Esophagus muscularis mucosa (tissue), 4 donors: ENCODE data around the gene POMT2. TPM values are rescaled to one million over a fixed set of nuclear protein-coding genes. Genes with fewer than 3 reads are reported as not detected.

ENCODE experiments used
- DNase-seq: peaks from one replicate; pipeline ENCODE4 v3.0.0-alpha.2; 2017; ENCODE audit errors: extremely low spot score
- H3K27ac ChIP-seq, 4 donors: fragments of 200-600 bp; sonication (generic); replicated peaks in 1 of 4; 1 replicate in 3 of 4; 2 replicates in 1 of 4; pipeline ENCODE4 v1.5.1; 2016 to 2019; ENCODE audit warnings: mild to moderate bottlenecking in 1 of 4
- H3K27me3 ChIP-seq, 4 donors: fragments of 200-600 bp; sonication (generic); one replicate each; pipeline versions ENCODE4 v1.5.1 to v1.6.0; 2016 to 2019
- H3K36me3 ChIP-seq, 4 donors: fragments of 200-600 bp; sonication (generic); one replicate each; pipeline ENCODE4 v1.5.1; 2016 to 2019
- H3K4me1 ChIP-seq, 4 donors: fragments of 200-600 bp; sonication (generic); one replicate each; pipeline ENCODE4 v1.5.1; 2016 to 2019
- H3K4me3 ChIP-seq, 4 donors: fragments of 200-600 bp; sonication (generic); 1 replicate in 2 of 4; 2 replicates in 2 of 4; pipeline ENCODE4 v1.5.1; 2016 to 2019; ENCODE audit warnings: mild to moderate bottlenecking in 4 of 4, moderate library complexity in 1 of 4
- H3K9me3 ChIP-seq, 4 donors: fragments of 200-600 bp; sonication (generic); 1 replicate in 3 of 4; 2 replicates in 1 of 4; pipeline ENCODE4 v1.5.1; 2016 to 2019
- CTCF ChIP-seq, 3 experiments: fragments of 200-600 bp in 2 of 3; fragments of 450-650 bp in 1 of 3; sonication (generic) in 2 of 3; IDR thresholded peaks; one replicate each; pipeline ENCODE4 v1.5.1; 2017 to 2019; ENCODE audit warnings: antibody characterized with exemption in 3 of 3, mild to moderate bottlenecking in 2 of 3, moderate library complexity in 1 of 3
- EP300 ChIP-seq: sonication (generic); formaldehyde crosslinking; IDR thresholded peaks from one replicate; pipeline ENCODE4 v1.6.1; 2017; ENCODE audit warnings: antibody characterized with exemption
- POLR2A ChIP-seq: fragments of 450-650 bp; IDR thresholded peaks from one replicate; pipeline ENCODE4 v1.6.1; 2017; ENCODE audit warnings: antibody characterized with exemption, moderate library complexity, mild to moderate bottlenecking, low read depth
- POLR2AphosphoS5 ChIP-seq, 2 donors: sonication (generic); formaldehyde crosslinking; IDR thresholded peaks; one replicate each; pipeline ENCODE4 v1.6.1; 2017; ENCODE audit warnings: antibody characterized with exemption in 2 of 2
- WGBS: methylation state at CpG from one replicate; pipeline ENCODE4 v1.1.5; 2018; 5-methylcytosine and 5-hydroxymethylcytosine counted together
- intact Hi-C: fragments of 100-400 bp; cut with DNase I; formaldehyde crosslinking; loops from one replicate; pipeline ENCODE4 v1.15.1; 2023
- total RNA-seq, 4 donors: library from RNA; depleted of rRNA; stranded (reverse); fragments of >200 nt; gene quantifications; one replicate each; pipeline versions ENCODE4 v1.1.0 to v1.2.1, GENCODE V29; 2016

Gene POMT2
- total RNA-seq, 4 donors from 2014 or later: 13.3 to 29.2 (median 14.5) TPM

GRCh38 chr14:77264466-77265186 is 56.1 kb downstream of the POMT2 start:
- H3K27me3 ChIP-seq: peaks cover 0 to 52% (median 2%) of the 10 kb centered on the region in 4 donors
- no peak overlapping the region for H3K4me3 ChIP-seq
- no peaks in the 10 kb centered on the region for H3K36me3 ChIP-seq
- intact Hi-C loops: no loop called here
- no peak for DNase-seq
- H3K4me1 ChIP-seq: no peaks in the 10 kb centered on the region
- peaks cover 0 to 14% (median 12%) of the 10 kb centered on the region in 4 donors for H3K9me3 ChIP-seq
- WGBS: 71% methylated on average over 10 of the region's 16 CpGs
- H3K27ac ChIP-seq: no peak overlapping the region
- no peak for TF ChIP-seq EP300
- TF ChIP-seq CTCF (IDR thresholded peaks at IDR 0.05): no peak
- no peak for TF ChIP-seq POLR2A
- TF ChIP-seq POLR2AphosphoS5 (IDR thresholded peaks at IDR 0.05): no peak

DNA sequence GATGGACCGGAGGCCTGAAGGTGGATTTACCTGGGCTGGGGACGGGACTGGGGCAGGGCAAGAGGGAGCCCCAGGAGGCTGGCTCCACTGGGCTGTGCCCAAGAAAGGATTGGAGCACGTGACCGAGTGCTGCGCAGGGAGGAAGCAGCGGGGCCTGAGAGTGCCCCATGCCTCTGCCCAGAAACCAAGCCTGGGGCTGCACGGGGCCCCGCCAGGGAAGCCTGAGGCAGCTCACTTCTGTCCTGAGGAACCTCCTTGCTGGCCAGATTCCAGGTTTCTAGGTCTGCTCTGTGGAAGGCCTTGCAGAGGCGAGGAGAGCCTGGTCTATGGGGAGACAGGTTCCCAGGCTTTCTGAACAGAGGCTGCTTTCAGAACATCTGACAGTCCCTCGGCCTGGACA is 60.1 kb downstream of the POMT2 start:
- intact Hi-C loops: no loop called here
- no peak overlapping the region for H3K4me3 ChIP-seq
- DNase-seq: no peak
- peaks cover 0 to 41% (median 0%) of the 10 kb centered on the region in 4 donors for H3K27me3 ChIP-seq
- H3K4me1 ChIP-seq: no peaks in the 10 kb centered on the region
- TF ChIP-seq POLR2A (no peak), EP300 (no peak), POLR2AphosphoS5 (IDR thresholded peaks at IDR 0.05) (no peak), CTCF (IDR thresholded peaks at IDR 0.05) (no peak)
- no peak overlapping the region for H3K27ac ChIP-seq
- no peaks in the 10 kb centered on the region for H3K36me3 ChIP-seq
- H3K9me3 ChIP-seq: no peaks in the 10 kb centered on the region
- WGBS: 49% methylated on average over 5 of the region's 10 CpGs

- H3K27ac ChIP-seq: no peak overlapping the region
- no peak for TF ChIP-seq POLR2AphosphoS5 (IDR thresholded peaks at IDR 0.05)
- no peak for TF ChIP-seq EP300
- no peak for TF ChIP-seq CTCF (IDR thresholded peaks at IDR 0.05)
- TF ChIP-seq POLR2A: no peak
- no peaks in the 10 kb centered on the region for H3K9me3 ChIP-seq
- intact Hi-C loops: no loop called here
- no peaks in the 10 kb centered on the region for H3K36me3 ChIP-seq
- H3K27me3 ChIP-seq: peaks cover 0 to 39% (median 0%) of the 10 kb centered on the region in 4 donors
- H3K4me3 ChIP-seq: no peak overlapping the region
- WGBS: 88% methylated on average over 9 of the region's 11 CpGs
- no peak for DNase-seq
- H3K4me1 ChIP-seq: no peaks in the 10 kb centered on the region
These were observed 60.5 kb downstream of the POMT2 start for GRCh38 chr14:77260199-77260598.

DNA sequence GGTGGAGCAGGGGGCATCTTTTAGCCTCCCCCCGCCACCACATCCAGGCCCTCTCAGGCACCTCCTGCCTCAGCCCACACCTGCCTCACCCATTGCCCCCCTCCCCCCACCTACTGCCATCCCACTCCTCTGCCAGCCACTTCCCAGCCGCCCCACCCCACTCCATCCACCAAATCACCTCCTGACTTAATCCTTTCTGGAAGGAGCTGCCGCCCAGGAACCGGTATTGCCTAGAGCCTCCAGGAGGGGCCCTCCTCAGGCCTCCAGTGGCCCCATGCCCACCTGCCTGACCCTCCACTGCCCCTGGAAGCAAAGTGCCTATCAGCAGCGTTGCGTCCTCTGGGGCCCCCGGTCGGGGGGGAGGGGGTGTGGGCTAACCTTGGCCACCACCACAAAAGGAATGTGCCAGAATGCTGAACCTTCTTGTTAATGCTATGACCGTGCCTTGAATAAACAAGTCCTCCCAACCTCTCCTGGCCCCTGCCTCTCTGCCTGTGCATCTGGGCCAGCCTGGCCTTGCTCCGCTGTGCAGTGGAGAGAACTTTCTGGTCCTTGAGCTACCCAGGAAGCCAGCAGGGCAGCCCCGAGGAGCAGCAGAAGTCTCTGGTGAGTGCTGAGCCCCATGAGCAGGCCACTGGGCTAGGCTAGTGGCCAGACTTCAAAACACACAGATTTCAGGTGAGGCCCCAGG is 61.5 kb downstream of the POMT2 start:
- Histone ChIP-seq H3K4me3 (no peak overlapping the region), H3K36me3 (no peaks in the 10 kb centered on the region), H3K9me3 (no peaks in the 10 kb centered on the region), H3K4me1 (no peaks in the 10 kb centered on the region), H3K27me3 (peaks cover 0 to 42% (median 0%) of the 10 kb centered on the region in 4 donors), H3K27ac (no peak overlapping the region)
- TF ChIP-seq POLR2AphosphoS5 (IDR thresholded peaks at IDR 0.05): no peak
- no peak for TF ChIP-seq POLR2A
- TF ChIP-seq CTCF (IDR thresholded peaks at IDR 0.05): no peak
- no peak for TF ChIP-seq EP300
- intact Hi-C loops: no loop called here
- 60% methylated on average over 10 of the region's 11 CpGs for WGBS
- no peak for DNase-seq
